Measurements from ENCODE around the gene NUPR1.
"Not testable (repeated sequence)": the region's sequence is repeated elsewhere in the genome, so short reads cannot be mapped to it uniquely, and the experiment has no call there.

The NUPR1 gene

DNA sequence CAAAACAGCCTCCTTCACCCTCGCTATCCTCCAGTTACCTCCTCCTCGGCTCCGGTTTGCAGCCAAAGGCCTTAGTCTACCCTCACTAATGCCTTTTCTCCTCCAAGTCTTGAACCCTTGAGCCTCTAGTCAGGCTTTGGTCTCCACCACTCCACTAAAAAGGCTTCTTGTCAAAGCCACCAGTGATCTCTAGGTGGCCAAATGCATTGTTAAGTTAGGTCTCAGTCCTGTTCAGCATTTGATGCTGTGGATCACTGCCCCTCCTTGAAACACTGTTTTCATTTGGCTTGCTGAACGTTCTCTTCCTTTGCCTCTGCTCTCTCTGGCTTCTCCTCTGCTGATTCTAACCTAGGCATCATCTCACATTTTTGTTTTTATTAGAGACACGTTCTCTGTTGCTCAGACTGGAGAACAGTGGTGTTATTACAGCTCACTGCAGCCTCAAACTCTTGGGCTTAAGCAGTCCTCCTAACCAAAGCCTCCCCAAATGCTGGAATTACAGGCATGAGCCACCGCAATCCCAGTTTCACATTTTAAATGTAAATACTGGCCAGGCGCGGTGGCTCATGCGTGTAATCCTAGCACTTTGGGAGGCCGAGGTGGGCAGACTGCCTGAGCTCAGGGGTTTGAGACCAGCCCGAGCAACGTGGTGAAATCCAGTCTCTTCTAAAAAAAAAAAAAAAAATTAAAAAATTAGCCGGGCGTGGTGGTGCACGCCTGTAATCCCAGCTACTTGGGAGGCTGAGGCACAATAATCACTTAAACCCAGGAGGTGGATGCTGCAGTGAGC, 16.1 kb upstream of the NUPR1 start:
- DNase-seq: no peak

DNA sequence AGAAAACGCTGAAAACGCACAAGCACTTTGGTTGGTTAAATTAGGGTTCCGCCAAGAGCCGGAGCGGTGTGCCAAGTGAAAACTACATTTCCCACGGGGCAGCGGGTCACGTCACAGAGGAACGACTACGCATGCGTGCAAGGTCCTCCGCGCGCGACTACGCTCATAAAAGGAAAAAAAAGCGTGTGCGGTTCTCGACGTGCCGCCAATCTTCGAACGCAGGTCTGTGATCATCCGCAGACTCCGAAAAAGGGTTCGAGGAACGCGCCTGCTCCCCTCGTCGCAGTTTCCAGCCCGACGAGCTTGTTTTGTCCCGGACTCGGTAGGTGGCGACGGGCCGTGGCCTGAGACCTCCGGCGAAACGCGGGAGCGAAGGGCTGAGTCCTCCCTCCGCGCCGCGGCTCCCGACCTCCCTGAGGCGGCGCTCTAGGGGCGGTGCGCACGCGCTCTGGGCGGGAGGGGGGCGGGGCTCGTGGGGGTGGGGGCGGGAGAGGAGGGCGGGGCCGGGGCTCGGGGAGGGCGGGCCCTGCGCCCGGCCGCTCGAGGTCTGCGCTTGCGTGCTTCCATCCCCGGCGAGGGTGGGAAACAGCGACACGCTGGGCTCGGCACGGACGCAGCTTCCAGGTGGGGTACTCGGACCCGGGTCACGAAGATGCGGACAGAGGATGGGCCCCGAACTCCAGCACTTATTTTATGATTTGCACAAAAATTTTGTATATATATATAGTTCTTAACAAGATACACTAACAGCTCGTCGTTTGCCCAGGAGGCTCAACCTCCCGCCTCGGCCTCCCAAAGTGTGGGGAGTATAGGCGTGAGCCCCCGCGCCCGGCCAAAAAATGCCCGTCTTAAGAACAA, 15.2 kb upstream of the NUPR1 start, which contains the start of gene SGF29:
TSS of gene SGF29 (plus strand) at position 145 of the 858 bp plus-strand sequence. CDS start 27,150 bp downstream, outside the sequence.
- DNase-seq: peak; percentile 97

DNA sequence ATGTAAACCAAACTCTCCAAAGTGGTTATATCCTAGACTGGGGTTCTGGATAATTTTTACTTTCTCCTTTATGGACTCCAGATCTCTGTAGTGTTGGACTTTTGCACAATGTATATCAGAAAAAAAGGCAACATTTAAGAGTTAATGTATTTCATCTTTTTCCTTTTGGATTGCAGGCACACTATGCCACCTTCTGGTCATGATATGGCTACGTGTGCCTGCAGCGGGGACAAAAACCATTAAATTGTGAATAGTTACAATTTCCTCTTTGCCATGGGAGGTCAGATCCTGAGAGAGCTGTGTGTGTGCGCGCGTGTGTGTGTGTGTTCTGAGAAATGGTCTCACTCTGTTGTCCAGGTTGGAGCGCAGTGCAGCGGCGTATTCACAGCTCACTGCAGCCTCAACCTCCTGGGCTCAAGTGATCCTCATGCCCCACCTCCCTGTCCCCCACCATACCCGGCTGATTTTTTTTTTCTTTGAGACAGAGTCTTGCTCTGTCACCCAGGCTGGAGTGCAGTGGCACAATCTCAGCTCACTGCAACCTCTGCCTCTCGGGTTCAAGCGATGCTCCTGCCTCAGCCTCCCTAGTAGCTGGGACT, 10.6 kb upstream of the NUPR1 start:
- no peak for DNase-seq

- DNase-seq: no peak
These were observed 9.6 kb upstream of the NUPR1 start for GRCh38 chr16:28548306-28548802.

DNA sequence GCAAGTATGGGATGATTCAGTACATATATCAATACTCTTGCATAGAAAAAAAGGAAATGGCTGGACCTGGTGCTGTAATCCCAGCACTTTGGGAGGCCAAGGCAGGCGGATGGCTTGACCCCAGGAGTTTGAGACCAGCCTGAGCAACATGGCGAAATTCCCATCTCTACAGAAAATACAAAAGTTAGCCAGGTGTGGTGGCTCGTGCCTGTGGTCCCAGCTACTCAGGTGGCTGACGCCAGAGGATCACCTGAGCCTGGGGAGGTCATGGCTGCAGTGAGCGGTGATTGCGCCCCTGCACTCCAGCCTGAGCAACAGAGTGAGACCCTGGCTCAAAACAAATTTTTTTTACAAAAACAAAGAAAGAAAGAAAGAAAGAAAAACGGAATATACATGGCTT, 7.9 kb upstream of the NUPR1 start:
- DNase-seq: no peak

DNA sequence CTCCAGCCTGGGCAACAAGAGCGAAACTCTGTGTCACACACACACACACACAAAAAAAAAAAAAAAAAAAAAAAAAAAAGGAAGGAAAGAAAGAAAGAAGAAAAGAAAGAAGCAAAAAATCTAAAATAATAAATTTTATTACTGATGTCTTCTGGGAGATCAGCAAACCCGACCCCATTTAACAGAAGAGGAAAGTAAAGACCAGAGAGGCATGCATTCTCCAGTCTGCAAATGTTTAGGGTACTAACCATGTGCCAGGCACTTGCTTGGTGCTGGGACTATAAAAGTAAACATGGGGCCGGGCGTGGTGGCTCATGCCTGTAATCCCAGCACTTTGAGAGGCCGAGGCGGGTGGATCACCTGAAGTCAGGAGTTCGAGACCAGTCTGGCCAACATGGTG, 7.2 kb upstream of the NUPR1 start:
- not testable (repeated sequence) for DNase-seq

DNA sequence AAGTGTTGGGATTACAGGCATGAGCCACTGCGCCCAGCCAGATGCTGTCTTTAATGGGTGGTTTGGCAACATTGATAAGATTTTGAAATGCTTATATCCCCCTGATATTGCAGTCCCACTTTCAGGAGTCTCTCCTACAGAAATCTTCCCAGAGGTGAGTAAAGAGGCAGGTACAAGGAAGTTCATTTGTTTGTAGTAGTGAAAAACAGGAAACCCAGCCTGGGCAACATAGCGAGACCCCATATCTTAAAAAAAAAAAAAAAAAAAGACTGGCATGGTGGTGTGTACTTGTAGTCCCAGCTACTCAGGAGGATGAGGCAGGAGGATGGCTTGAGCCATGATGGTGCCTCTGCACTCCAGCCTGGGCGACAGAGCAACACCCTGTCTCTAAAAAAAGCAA, 6.2 kb upstream of the NUPR1 start:
- DNase-seq: no peak

GRCh38 chr16:28543072-28543471, 4.3 kb upstream of the NUPR1 start:
- DNase-seq: no peak

- DNase-seq: no peak
These were observed 3.9 kb upstream of the NUPR1 start for GRCh38 chr16:28542646-28543045.

DNA sequence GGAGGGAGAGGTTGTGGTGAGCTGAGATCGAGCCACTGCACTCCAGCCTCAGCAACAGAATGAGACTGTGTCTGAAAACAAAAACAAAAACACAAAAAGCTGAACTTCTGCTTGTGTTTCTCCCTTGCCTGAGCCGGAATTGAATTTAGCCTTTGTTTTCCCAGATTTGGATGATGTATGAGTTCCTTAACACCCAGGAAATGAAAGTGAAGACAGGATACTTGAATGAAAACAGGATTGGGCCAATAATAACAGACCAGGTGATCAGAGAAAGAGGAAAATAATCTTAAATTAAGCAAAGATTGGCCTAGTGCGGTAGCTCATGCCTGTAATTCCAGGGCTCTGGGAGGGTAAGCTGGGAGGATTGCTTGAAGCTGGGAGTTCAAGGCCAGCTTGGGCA, 1.6 kb upstream of the NUPR1 start:
- no peak for DNase-seq

GRCh38 chr16:28537964-28538732, 626 bp downstream of the NUPR1 start:
- no peak for DNase-seq

DNA sequence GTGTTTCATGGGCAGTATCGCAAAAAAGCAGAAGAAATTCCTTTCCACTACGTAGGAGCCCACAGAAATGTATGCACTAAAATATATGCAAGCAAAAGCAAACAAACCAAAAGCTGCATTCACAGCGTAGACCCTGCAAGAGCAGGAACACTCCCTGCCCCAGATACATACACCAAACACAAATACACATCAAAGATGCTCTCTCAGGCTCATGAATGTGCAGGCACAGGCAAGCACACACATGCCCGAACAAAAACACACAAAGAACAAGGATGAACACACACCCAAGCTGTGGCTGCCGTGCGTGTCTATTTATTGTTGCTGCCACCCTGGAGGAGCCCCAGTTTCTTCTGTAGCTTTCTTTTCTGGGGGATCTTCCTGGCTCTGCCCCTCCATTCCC, 1.7 kb downstream of the NUPR1 start:
- no peak for DNase-seq

GRCh38 chr16:28534542-28535373, 4.0 kb downstream of the NUPR1 start:
- DNase-seq: no peak

- no peak for DNase-seq
These were observed 5.7 kb downstream of the NUPR1 start for GRCh38 chr16:28532940-28533647.

GRCh38 chr16:28531777-28532744, 6.7 kb downstream of the NUPR1 start:
- DNase-seq: no peak

- no peak for DNase-seq
These were observed 9.7 kb downstream of the NUPR1 start for GRCh38 chr16:28529124-28529523.

GRCh38 chr16:28528463-28528867, 10.3 kb downstream of the NUPR1 start:
- no peak for DNase-seq

GRCh38 chr16:28527985-28528384, 10.8 kb downstream of the NUPR1 start:
- DNase-seq: no peak

DNA sequence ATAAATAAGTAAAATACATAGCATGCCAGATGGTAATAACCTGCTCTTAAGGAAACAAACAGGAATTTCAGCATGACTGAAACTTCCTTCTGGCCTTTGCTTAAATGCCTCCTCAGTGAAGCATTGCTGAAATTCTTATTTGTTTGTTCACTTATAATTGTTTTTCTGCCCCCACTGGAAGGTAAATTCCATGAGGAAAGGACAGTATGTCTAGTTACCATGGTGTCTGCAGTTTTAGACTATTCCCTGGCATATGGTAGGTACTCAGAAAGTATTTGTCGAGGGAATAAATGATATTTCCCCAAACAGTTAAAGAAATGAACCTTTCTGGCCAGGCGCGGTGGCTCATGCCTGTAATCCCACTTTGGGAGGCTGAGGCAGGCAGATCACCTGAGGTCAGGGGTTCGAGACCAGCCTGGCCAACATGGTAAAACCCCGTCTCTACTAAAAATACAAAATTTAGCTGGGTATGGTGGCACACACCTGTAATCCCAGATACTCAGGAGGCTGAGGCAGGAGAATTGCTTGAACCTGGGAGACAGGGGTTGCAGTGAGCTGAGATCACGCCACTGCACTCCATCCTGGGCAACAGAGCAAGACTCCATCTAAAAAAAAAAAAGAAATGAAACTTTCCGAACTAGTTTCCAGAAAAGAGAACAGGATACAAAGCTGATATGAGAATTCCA, 11.5 kb downstream of the NUPR1 start:
- DNase-seq: not testable (repeated sequence)
